PC-3 (cell line): ENCODE data around the gene OXCT1. TPM values are rescaled to one million over a fixed set of nuclear protein-coding genes. Genes with fewer than 3 reads are reported as not detected.

ENCODE experiments used
- ATAC-seq: fragments of 200-7000 bp; cut with Tn5 transposase; 2 replicates; pipeline ENCODE4 v1.9.1; 2020; ENCODE audit warnings: mild to moderate bottlenecking, moderate library complexity
- BruUV-seq: library from RNA; stranded (reverse); fragments of 400-500 nt; replicated peaks from 2 replicates; lab custom pipeline; 2021; lab: Mats Ljungman, UMichigan
- CTCF ChIA-PET: fragments of 300-600 bp; sonication (Branson Sonifier 250); formaldehyde crosslinking; loops from one replicate; lab custom pipeline; 2022; ENCODE audit warnings: antibody characterized with exemption; lab: Charles Lee
- POLR2A ChIA-PET: fragments of 300-600 bp; sonication (Branson Sonifier 250); formaldehyde crosslinking; loops from one replicate; lab custom pipeline; 2022; ENCODE audit warnings: antibody characterized with exemption; ENCODE audit not compliant: unreplicated experiment; lab: Charles Lee
- DNase-seq: peaks from one replicate; pipeline ENCODE4 v3.0.0-alpha.2; 2015
- H2AFZ ChIP-seq: fragments of 300-600 bp; sonication (generic); 2 replicates; pipeline ENCODE4 v1.6.0; 2016; ENCODE audit warnings: antibody characterized with exemption, low read length
- H3F3A ChIP-seq: fragments of 300-600 bp; sonication (generic); one replicate; pipeline ENCODE4 v1.6.0; 2017; ENCODE audit warnings: antibody characterized with exemption, low read length, control low read depth, mild to moderate bottlenecking; ENCODE audit not compliant: unreplicated experiment
- H3K27ac ChIP-seq: fragments of 300-600 bp; sonication (generic); 2 replicates; pipeline ENCODE4 v1.5.1; 2016; ENCODE audit warnings: mild to moderate bottlenecking, low read length
- H3K27me3 ChIP-seq: fragments of 300-600 bp; sonication (generic); 2 replicates; pipeline ENCODE4 v1.6.1; 2016; ENCODE audit warnings: low read length, mixed read lengths
- H3K36me3 ChIP-seq: fragments of 300-600 bp; sonication (generic); 2 replicates; pipeline ENCODE4 v1.6.1; 2016; ENCODE audit warnings: low read depth, mixed run types, low read length, mixed read lengths
- H3K4me1 ChIP-seq: fragments of 300-600 bp; sonication (generic); 2 replicates; pipeline ENCODE4 v1.5.1; 2016; ENCODE audit warnings: low read length; ENCODE audit not compliant: insufficient read depth
- H3K4me2 ChIP-seq: fragments of 300-600 bp; sonication (generic); 2 replicates; pipeline ENCODE4 v1.6.0; 2016; ENCODE audit warnings: low read length
- H3K4me3 ChIP-seq: fragments of 300-600 bp; sonication (generic); 2 replicates; pipeline ENCODE4 v1.5.1; 2016; ENCODE audit warnings: mild to moderate bottlenecking, low read length, mixed read lengths
- H3K79me2 ChIP-seq: fragments of 300-600 bp; sonication (generic); 2 replicates; pipeline ENCODE4 v1.6.1; 2017; ENCODE audit warnings: low read length, mixed read lengths
- H3K9ac ChIP-seq: fragments of 300-600 bp; sonication (generic); 2 replicates; pipeline ENCODE4 v1.6.0; 2016; ENCODE audit warnings: mild to moderate bottlenecking, low read length
- H3K9me2 ChIP-seq: fragments of 300-600 bp; sonication (generic); replicated peaks from 2 replicates; pipeline ENCODE4 v1.6.1; 2016; ENCODE audit warnings: mixed run types, low read length, mixed read lengths
- H3K9me3 ChIP-seq: fragments of 300-600 bp; sonication (generic); 2 replicates; pipeline ENCODE4 v1.6.1; 2016; ENCODE audit warnings: low read length, mixed read lengths
- H4K20me1 ChIP-seq: fragments of 300-600 bp; sonication (generic); 2 replicates; pipeline ENCODE4 v1.6.1; 2016; ENCODE audit warnings: low read length, mixed read lengths
- CTCF ChIP-seq: fragments of 300-600 bp; sonication (generic); conservative IDR thresholded peaks from 2 replicates; pipeline ENCODE4 v1.5.1; 2017; ENCODE audit warnings: antibody characterized with exemption, low read depth, mild to moderate bottlenecking, low read length
- EZH2 ChIP-seq: fragments of 300-600 bp; sonication (generic); IDR thresholded peaks from one replicate; pipeline ENCODE4 v1.6.1; 2017; ENCODE audit warnings: antibody characterized with exemption, mild to moderate bottlenecking, low read length; ENCODE audit not compliant: unreplicated experiment
- EZH2phosphoT487 ChIP-seq: fragments of 300-600 bp; sonication (generic); IDR thresholded peaks from 2 replicates; pipeline ENCODE4 v1.6.1; 2018; ENCODE audit warnings: mild to moderate bottlenecking, antibody characterized with exemption, low read length, borderline replicate concordance
- intact Hi-C: fragments of 100-400 bp; cut with micrococcal nuclease; formaldehyde crosslinking; loops from 2 replicates; pipeline ENCODE4 v1.9.0; 2023
- total RNA-seq: library from RNA; depleted of rRNA; stranded (reverse); fragments of >200 nt; gene quantifications from 2 replicates; pipeline ENCODE4 v1.2.3, GENCODE V29; 2014

OXCT1 gene
- total RNA-seq, 1 experiment from 2014 or later = 25.5 TPM

- no peaks in the 10 kb centered on the region for H3K4me1 ChIP-seq
- POLR2A ChIA-PET = no interaction called here
- no peak overlapping the region for H2AFZ ChIP-seq
- no peak overlapping the region for H3K27ac ChIP-seq
- no peaks in the 10 kb centered on the region for H3K27me3 ChIP-seq
- no peaks in the 10 kb centered on the region for H3K9me3 ChIP-seq
- H3F3A ChIP-seq = no peaks in the 10 kb centered on the region
- no peak overlapping the region for H3K9ac ChIP-seq
- H3K79me2 ChIP-seq = no peaks in the 10 kb centered on the region
- H3K4me3 ChIP-seq = no peak overlapping the region
- no peaks in the 10 kb centered on the region for H3K36me3 ChIP-seq
- H3K4me2 ChIP-seq = no peak overlapping the region
- H4K20me1 ChIP-seq = no peaks in the 10 kb centered on the region
- CTCF ChIA-PET = no interaction called here
- no TSS peak for BruUV-seq
- intact Hi-C loops = no loop called here
- no peak for ATAC-seq
- no peak for TF ChIP-seq EZH2
- no peak for TF ChIP-seq CTCF
- no peak for TF ChIP-seq EZH2phosphoT487
- no peak for DNase-seq
- no peaks in the 10 kb centered on the region for H3K9me2 ChIP-seq
Observed at GRCh38 chr5:41768692-41769091, 101.5 kb downstream of the OXCT1 start.

- CTCF ChIA-PET = no interaction called here
- no peaks in the 10 kb centered on the region for H3K36me3 ChIP-seq
- no peaks in the 10 kb centered on the region for H3K27me3 ChIP-seq
- H2AFZ ChIP-seq = no peak overlapping the region
- H3K79me2 ChIP-seq = no peaks in the 10 kb centered on the region
- ATAC-seq (no peak), DNase-seq (no peak)
- no peak overlapping the region for H3K4me3 ChIP-seq
- H3F3A ChIP-seq = no peaks in the 10 kb centered on the region
- no peak overlapping the region for H3K27ac ChIP-seq
- 0 out of 2 replicates have a peak, but pooled peaks cover 5% of the 10 kb centered on the region for H3K4me1 ChIP-seq
- POLR2A ChIA-PET = interaction anchor here (0.6 kb wide), 1 partner anchor 26 kb away, joined by 5 read pairs; no protein-coding TSS in a partner anchor
- no peak for TF ChIP-seq CTCF
- TF ChIP-seq EZH2phosphoT487 = no peak
- TF ChIP-seq EZH2 = no peak
- intact Hi-C loops = no loop called here
- H4K20me1 ChIP-seq = no peaks in the 10 kb centered on the region
- BruUV-seq = no TSS peak
- H3K9me3 ChIP-seq = no peaks in the 10 kb centered on the region
- H3K9me2 ChIP-seq = no peaks in the 10 kb centered on the region
- no peak overlapping the region for H3K9ac ChIP-seq
- no peak overlapping the region for H3K4me2 ChIP-seq
Observed at GRCh38 chr5:41764650-41765049, 105.6 kb downstream of the OXCT1 start.

GRCh38 chr5:41763574-41763973 lies 106.7 kb downstream of the OXCT1 start:
- H3K27me3 ChIP-seq = no peaks in the 10 kb centered on the region
- BruUV-seq = no TSS peak
- no peak overlapping the region for H3K4me3 ChIP-seq
- H3K27ac ChIP-seq = no peak overlapping the region
- no peaks in the 10 kb centered on the region for H3F3A ChIP-seq
- no peaks in the 10 kb centered on the region for H4K20me1 ChIP-seq
- 0 out of 2 replicates have a peak, but pooled peaks cover 5% of the 10 kb centered on the region for H3K4me1 ChIP-seq
- no peaks in the 10 kb centered on the region for H3K9me3 ChIP-seq
- intact Hi-C loops = no loop called here
- H3K79me2 ChIP-seq = no peaks in the 10 kb centered on the region
- no peaks in the 10 kb centered on the region for H3K36me3 ChIP-seq
- TF ChIP-seq EZH2 (no peak), CTCF (no peak), EZH2phosphoT487 (no peak)
- DNase-seq = no peak
- H2AFZ ChIP-seq = no peak overlapping the region
- POLR2A ChIA-PET = no interaction called here
- H3K4me2 ChIP-seq = no peak overlapping the region
- H3K9ac ChIP-seq = no peak overlapping the region
- no peak for ATAC-seq
- H3K9me2 ChIP-seq = no peaks in the 10 kb centered on the region
- CTCF ChIA-PET = no interaction called here
